H9 (cell line): ENCODE results near the gene FBN2. TPM values are rescaled to one million over a fixed set of nuclear protein-coding genes. Genes with fewer than 3 reads are reported as not detected.

ENCODE experiments used
- DNase-seq: peaks from one replicate; pipeline ENCODE4 v3.0.0-alpha.2; 2017
- H2AFZ ChIP-seq: one replicate; pipeline ENCODE4 v1.6.1; 2013; ENCODE audit warnings: mild to moderate bottlenecking, low read length, control low read depth, moderate library complexity
- H2AK5ac ChIP-seq: 2 replicates; pipeline ENCODE4 v1.6.1; 2013; ENCODE audit warnings: low read length, control low read depth, mixed read lengths; ENCODE audit not compliant: insufficient read length
- H2BK120ac ChIP-seq: one replicate; pipeline ENCODE4 v1.6.1; 2013; ENCODE audit warnings: low read depth, mild to moderate bottlenecking, low read length, control low read depth, inconsistent platforms; ENCODE audit not compliant: poor library complexity, severe bottlenecking
- H2BK12ac ChIP-seq: 2 replicates; pipeline ENCODE4 v1.6.1; 2013; ENCODE audit warnings: low read length, control low read depth, mixed read lengths, low read depth; ENCODE audit not compliant: insufficient read length
- H2BK15ac ChIP-seq: 2 replicates; pipeline ENCODE4 v1.6.1; 2013; ENCODE audit warnings: low read depth, low read length, control low read depth
- H2BK20ac ChIP-seq: one replicate; pipeline ENCODE4 v1.6.1; 2013; ENCODE audit warnings: low read depth, mild to moderate bottlenecking, low read length, control low read depth, inconsistent platforms; ENCODE audit not compliant: poor library complexity, severe bottlenecking
- H2BK5ac ChIP-seq: 2 replicates; pipeline ENCODE4 v1.6.1; 2013; ENCODE audit warnings: low read length, control low read depth, mixed read lengths; ENCODE audit not compliant: insufficient read length
- H3K14ac ChIP-seq: 2 replicates; pipeline ENCODE4 v1.6.1; 2013; ENCODE audit warnings: low read length, control low read depth; ENCODE audit not compliant: insufficient read depth
- H3K18ac ChIP-seq: 2 replicates; pipeline ENCODE4 v1.6.1; 2013; ENCODE audit warnings: low read depth, mild to moderate bottlenecking, mixed read lengths, low read length, control low read depth; ENCODE audit not compliant: insufficient read length
- H3K23ac ChIP-seq: 2 replicates; pipeline ENCODE4 v1.6.1; 2013; ENCODE audit warnings: low read length, control low read depth, mixed read lengths, low read depth; ENCODE audit not compliant: insufficient read length
- H3K23me2 ChIP-seq: 2 replicates; pipeline ENCODE4 v1.6.1; 2013; ENCODE audit warnings: low read depth, mild to moderate bottlenecking, mixed read lengths, low read length, control low read depth; ENCODE audit not compliant: insufficient read length, poor library complexity, severe bottlenecking
- H3K27ac ChIP-seq: 2 replicates; pipeline ENCODE4 v1.5.1; 2013; ENCODE audit warnings: low read length, control low read depth, mixed read lengths, low read depth; ENCODE audit not compliant: insufficient read length
- H3K27me3 ChIP-seq: 2 replicates; pipeline ENCODE4 v1.6.1; 2013; ENCODE audit warnings: low read length, control low read depth, inconsistent platforms; ENCODE audit not compliant: insufficient read depth
- H3K4ac ChIP-seq: 2 replicates; pipeline ENCODE4 v1.6.1; 2013; ENCODE audit warnings: low read depth, mild to moderate bottlenecking, control low read depth, inconsistent platforms, low read length, moderate library complexity
- H3K4me1 ChIP-seq: 2 replicates; pipeline ENCODE4 v1.6.1; 2013; ENCODE audit warnings: low read length, control low read depth, inconsistent platforms; ENCODE audit not compliant: insufficient read depth
- H3K4me2 ChIP-seq: 2 replicates; pipeline ENCODE4 v1.6.1; 2013; ENCODE audit warnings: low read length, control low read depth, mixed read lengths; ENCODE audit not compliant: insufficient read length, insufficient read depth
- H3K56ac ChIP-seq: 2 replicates; pipeline ENCODE4 v1.6.1; 2013; ENCODE audit warnings: low read depth, mild to moderate bottlenecking, mixed read lengths, low read length, control low read depth; ENCODE audit not compliant: insufficient read length
- H3K79me1 ChIP-seq: 2 replicates; pipeline ENCODE4 v1.6.1; 2013; ENCODE audit warnings: low read depth, mild to moderate bottlenecking, moderate library complexity, low read length, control low read depth, inconsistent platforms; ENCODE audit not compliant: insufficient read depth, poor library complexity, severe bottlenecking
- H3K79me2 ChIP-seq: 2 replicates; pipeline ENCODE4 v1.6.1; 2013; ENCODE audit warnings: low read length, control low read depth, inconsistent platforms; ENCODE audit not compliant: insufficient read depth
- H3K9ac ChIP-seq: 2 replicates; pipeline ENCODE4 v1.6.1; 2013; ENCODE audit warnings: low read length, control low read depth, mixed read lengths; ENCODE audit not compliant: insufficient read length; ENCODE audit errors: extremely low read depth
- H3K9me3 ChIP-seq: one replicate; pipeline ENCODE4 v1.6.1; 2013; ENCODE audit warnings: low read depth, low read length, inconsistent platforms; ENCODE audit not compliant: control insufficient read depth
- H3T11ph ChIP-seq: one replicate; pipeline ENCODE4 v1.6.1; 2013; ENCODE audit warnings: mild to moderate bottlenecking, low read length, control low read depth, inconsistent platforms
- H4K20me1 ChIP-seq: one replicate; pipeline ENCODE4 v1.6.1; 2013; ENCODE audit not compliant: control insufficient read depth, insufficient read length, insufficient read depth
- H4K5ac ChIP-seq: 2 replicates; pipeline ENCODE4 v1.6.1; 2013; ENCODE audit warnings: low read depth, mild to moderate bottlenecking, mixed read lengths, low read length, control low read depth; ENCODE audit not compliant: insufficient read length
- H4K8ac ChIP-seq: replicated peaks from 2 replicates; pipeline ENCODE4 v1.6.1; 2013; ENCODE audit warnings: low read length, control low read depth, mixed read lengths, low read depth; ENCODE audit not compliant: insufficient read length
- H4K91ac ChIP-seq: 2 replicates; pipeline ENCODE4 v1.6.1; 2013; ENCODE audit warnings: low read depth, mild to moderate bottlenecking, moderate library complexity, mixed read lengths, low read length, control low read depth; ENCODE audit not compliant: insufficient read length
- H3K27ac Mint-ChIP-seq, 3 experiments: 2 replicates in 2 of 3; 3 replicates in 1 of 3; pipeline ENCODE4 v1.8.0; 2020 to 2021; ENCODE audit warnings: mixed read lengths in 3 of 3, mild to moderate bottlenecking in 1 of 3, moderate library complexity in 1 of 3
- H3K27me3 Mint-ChIP-seq: 2 replicates; pipeline ENCODE4 v1.8.0; 2021; ENCODE audit warnings: low read depth, mild to moderate bottlenecking, moderate library complexity, mixed read lengths
- H3K36me3 Mint-ChIP-seq, 3 experiments: 2 replicates in 2 of 3; 3 replicates in 1 of 3; pipeline ENCODE4 v1.8.0; 2020 to 2021; ENCODE audit warnings: low read depth in 3 of 3, mixed read lengths in 3 of 3; ENCODE audit not compliant: insufficient read depth in 1 of 3
- H3K4me1 Mint-ChIP-seq, 2 experiments: 2 replicates each; pipeline ENCODE4 v1.8.0; 2020; ENCODE audit warnings: mixed read lengths in 2 of 2
- H3K4me3 Mint-ChIP-seq, 2 experiments: 2 replicates in 1 of 2; 3 replicates in 1 of 2; pipeline ENCODE4 v1.8.0; 2020 to 2021; ENCODE audit warnings: mild to moderate bottlenecking in 2 of 2, mixed read lengths in 2 of 2, moderate library complexity in 1 of 2
- H3K9me3 Mint-ChIP-seq, 2 experiments: 2 replicates in 1 of 2; 3 replicates in 1 of 2; pipeline ENCODE4 v1.8.0; 2020; ENCODE audit warnings: mild to moderate bottlenecking in 2 of 2, mixed read lengths in 2 of 2, moderate library complexity in 1 of 2
- WGBS: extraction: QIAGEN DNeasy Blood & Tissue Kit; methylation state at CpG from one replicate; pipeline ENCODE4 v1.1.7; 2013; ENCODE audit warnings: missing lambda C conversion rate, low lambda C conversion rate, mixed read lengths; ENCODE audit not compliant: insufficient read length; ENCODE audit errors: extremely low coverage; 5-methylcytosine and 5-hydroxymethylcytosine counted together
- total RNA-seq: library from RNA; stranded (reverse); gene quantifications from 2 replicates; pipeline ENCODE4 v1.2.1, GENCODE V29; 2021
- TF ChIP-seq, protein P1 (sequence below): fragments of 200-600 bp; sonication (generic); conservative IDR thresholded peaks from 3 replicates; pipeline ENCODE4 v1.8.0; 2021; ENCODE audit warnings: antibody characterized with exemption, mild to moderate bottlenecking

FBN2 gene
- total RNA-seq, 1 experiment from 2014 or later = 8.3 TPM

DNA sequence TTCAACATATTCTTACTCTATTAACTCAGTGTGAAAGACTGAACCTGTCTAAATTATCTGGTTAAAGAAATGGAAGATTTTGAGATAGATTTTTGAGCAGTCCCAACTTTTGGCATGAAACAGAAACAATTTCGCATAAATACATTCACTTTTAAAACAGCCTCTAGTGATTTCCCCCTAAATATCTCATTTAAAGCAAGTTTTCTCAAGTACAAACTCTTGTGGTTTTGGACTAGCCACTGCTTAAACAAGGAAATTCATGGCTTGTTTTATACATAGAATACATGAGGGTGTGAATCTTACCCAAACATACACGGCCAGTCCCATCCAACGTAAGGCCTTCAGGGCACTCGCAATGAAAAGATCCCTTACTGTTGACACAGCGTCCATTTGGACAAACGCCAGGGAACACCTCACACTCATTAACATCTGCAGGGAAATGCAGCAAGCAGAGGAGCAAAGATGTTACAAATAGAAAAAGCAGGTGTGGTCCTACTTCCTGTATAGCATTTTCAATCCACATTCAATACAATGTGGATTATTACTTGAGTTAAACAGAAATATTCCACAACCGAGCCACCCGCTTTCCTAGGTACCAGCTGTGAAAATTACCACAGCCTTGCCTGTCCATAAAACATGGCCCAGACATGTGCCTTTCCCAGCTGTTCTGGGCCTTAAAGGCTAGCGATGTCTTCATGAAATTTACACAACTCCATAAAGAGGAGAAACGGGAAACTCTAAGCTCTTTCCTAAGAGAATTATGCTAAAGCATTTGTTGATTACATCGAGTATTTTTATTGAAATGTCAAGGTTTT lies 188.8 kb downstream of the FBN2 start:
- Histone ChIP-seq H3K23me2 (no peaks in the 10 kb centered on the region), H2AK5ac (no peak overlapping the region), H3K4me1 (no peaks in the 10 kb centered on the region), H3K56ac (no peak overlapping the region), H4K5ac (no peak overlapping the region), H3K23ac (no peak overlapping the region), H3K4ac (no peak overlapping the region), H2BK15ac (no peak overlapping the region), H3K79me1 (no peaks in the 10 kb centered on the region), H3K27ac (no peak overlapping the region), H4K8ac (no peak overlapping the region), H2BK120ac (no peak overlapping the region), H2BK5ac (no peak overlapping the region), H3K9me3 (no peaks in the 10 kb centered on the region), H3K79me2 (no peaks in the 10 kb centered on the region), H3K14ac (no peak overlapping the region), H4K91ac (no peak overlapping the region), H3T11ph (no peak overlapping the region), H3K27me3 (no peaks in the 10 kb centered on the region), H2BK20ac (no peak overlapping the region), H4K20me1 (no peaks in the 10 kb centered on the region), H3K18ac (no peak overlapping the region), H2AFZ (no peak overlapping the region), H3K9ac (no peak overlapping the region), H3K4me2 (no peak overlapping the region), H2BK12ac (no peak overlapping the region)
- DNase-seq = no peak
- no peaks in the 10 kb centered on the region for H3K9me3 Mint-ChIP-seq
- peaks cover 5% of the 10 kb centered on the region in 2 experiments for H3K4me1 Mint-ChIP-seq
- peaks cover 2 to 15% (median 8%) of the 10 kb centered on the region in 3 experiments; a peak in 5 of 7 replicates for H3K36me3 Mint-ChIP-seq
- no peaks in the 10 kb centered on the region for H3K27me3 Mint-ChIP-seq
- TF ChIP-seq, protein P1, sequence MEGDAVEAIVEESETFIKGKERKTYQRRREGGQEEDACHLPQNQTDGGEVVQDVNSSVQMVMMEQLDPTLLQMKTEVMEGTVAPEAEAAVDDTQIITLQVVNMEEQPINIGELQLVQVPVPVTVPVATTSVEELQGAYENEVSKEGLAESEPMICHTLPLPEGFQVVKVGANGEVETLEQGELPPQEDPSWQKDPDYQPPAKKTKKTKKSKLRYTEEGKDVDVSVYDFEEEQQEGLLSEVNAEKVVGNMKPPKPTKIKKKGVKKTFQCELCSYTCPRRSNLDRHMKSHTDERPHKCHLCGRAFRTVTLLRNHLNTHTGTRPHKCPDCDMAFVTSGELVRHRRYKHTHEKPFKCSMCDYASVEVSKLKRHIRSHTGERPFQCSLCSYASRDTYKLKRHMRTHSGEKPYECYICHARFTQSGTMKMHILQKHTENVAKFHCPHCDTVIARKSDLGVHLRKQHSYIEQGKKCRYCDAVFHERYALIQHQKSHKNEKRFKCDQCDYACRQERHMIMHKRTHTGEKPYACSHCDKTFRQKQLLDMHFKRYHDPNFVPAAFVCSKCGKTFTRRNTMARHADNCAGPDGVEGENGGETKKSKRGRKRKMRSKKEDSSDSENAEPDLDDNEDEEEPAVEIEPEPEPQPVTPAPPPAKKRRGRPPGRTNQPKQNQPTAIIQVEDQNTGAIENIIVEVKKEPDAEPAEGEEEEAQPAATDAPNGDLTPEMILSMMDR = no peak
- no CpG with 5 or more reads among the region's 11 CpGs for whole genome bisulfite sequencing
- no peak overlapping the region for H3K27ac Mint-ChIP-seq
- H3K4me3 Mint-ChIP-seq = no peak overlapping the region
